GM19193 (cell line): ENCODE measurements around the gene TIMP3.

Source experiments
- POLR2A ChIP-seq: IDR thresholded peaks from 4 replicates; pipeline ENCODE4 v1.6.1; 2011; ENCODE audit not compliant: insufficient read depth, insufficient read length; ENCODE audit errors: extremely low read depth

The TIMP3 gene

DNA sequence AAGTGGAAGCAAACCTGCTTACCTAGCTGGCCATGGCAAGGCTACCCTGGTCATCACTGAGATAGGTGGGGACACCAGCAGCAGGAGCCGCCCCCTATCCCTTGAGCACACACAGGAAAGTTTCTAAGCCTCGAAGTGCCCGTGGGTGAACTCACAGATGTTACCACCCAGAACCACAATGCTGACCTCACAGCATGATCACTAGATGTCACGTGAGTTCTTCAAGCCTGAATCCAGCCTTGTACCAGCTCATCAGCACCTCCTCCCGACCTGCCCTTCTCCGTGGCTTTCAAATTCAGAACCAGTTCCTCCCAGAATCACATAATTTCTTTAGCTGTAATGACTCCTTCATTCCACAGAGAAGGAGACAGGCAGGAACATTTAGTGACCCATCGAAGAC, 24.7 kb upstream of the TIMP3 start:
- TF ChIP-seq POLR2A, result no peak

DNA sequence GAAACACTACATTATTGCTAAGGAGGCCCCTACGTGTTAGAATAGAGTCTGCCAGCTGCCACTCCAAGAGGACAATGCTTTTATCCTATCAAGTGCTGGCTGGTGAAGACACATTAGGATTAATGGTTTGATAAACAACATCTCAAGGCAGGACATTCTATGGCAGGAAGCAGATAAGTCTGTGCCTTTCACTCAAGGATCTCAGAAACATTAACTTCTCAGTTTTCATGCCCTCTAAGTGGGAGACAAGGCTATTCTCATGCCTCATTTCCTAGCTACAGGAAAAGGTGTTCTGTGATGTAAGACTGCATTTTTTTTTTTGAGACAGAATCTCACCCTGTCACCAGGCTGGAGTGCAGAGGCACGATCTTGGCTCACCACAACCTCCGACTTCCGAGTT, 23.5 kb upstream of the TIMP3 start:
- TF ChIP-seq POLR2A, result no peak

DNA sequence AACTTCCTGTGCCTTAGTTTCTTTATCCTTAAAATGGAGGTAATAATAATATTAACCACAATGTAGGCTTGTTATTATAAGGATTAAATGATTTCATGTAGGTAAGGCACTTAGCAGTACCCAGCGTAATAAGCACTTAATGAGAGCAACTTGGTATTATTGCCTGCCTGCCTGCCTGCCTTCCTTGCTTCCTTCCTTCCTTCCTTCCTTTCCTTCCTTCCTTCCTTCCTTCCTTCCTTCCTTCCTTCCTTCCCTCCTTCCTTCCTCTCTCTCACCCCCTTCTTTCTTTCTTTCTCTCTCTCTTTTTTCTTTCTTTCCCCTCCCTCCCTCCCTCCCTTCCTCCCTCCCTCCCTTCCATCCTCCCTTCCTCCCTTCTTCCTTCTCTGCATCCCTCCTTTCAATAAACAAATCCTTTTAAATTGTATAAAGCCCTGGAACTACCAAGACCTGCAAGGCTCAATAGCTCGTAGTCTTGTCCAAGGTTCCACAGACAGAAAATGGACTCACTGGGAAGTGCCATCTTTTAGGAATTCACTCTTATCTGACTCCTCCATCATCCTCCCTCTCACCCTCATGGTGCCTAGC, 20.7 kb upstream of the TIMP3 start:
- TF ChIP-seq POLR2A, result no peak

DNA sequence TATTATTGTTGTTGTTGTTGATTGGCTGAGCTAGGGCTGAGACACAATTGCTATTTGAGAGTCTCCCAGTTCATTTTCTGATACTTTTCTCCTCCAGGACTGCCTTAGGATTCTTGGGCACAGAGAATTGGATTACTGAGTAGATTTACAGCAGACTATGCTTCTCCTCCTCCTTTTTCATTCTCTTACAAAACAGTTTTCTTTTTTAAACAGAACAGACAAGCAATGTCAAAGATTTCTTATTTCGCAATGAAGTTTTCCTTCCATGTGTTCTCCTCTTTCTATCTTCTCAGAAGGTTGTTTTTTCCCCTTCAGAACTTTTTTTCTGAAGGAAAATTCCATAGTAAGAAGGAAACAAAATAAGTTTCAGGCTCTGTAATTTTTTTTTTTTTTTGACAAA, 19.8 kb upstream of the TIMP3 start:
- no peak for TF ChIP-seq POLR2A

DNA sequence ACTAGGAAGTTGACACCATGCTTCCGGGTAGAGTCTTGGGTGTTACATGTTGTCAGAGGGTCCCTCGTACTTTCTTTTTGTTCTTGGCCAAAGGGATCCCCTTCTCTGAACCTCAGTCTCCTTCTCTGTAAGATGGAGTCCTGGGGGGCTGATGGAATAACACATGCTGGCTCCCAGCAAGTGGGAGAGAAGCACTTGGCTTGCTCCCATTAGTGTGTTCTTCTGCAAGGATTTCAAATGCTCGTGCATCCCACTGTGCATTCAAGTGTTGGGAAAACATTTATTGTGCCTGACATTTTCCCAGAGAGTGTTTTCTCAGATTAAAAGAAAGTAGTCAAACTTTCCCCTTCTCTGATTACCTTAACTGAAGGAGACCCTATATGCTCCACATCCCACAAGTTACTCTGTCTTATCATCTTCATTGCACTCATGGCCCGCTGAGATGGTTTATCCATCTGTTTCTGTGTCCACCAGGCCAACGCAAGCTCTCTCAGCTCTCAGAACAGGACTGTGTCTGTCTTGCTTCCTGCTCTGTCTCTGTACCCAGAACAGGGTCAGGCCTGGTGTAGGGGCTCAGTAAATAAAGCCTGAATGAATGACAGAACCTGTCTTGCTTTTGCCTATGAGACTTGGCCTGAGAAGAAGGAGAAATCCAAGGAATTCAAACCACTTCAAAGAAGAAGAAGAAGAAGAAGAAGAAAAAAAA, 16.0 kb upstream of the TIMP3 start:
- TF ChIP-seq POLR2A, result no peak

DNA sequence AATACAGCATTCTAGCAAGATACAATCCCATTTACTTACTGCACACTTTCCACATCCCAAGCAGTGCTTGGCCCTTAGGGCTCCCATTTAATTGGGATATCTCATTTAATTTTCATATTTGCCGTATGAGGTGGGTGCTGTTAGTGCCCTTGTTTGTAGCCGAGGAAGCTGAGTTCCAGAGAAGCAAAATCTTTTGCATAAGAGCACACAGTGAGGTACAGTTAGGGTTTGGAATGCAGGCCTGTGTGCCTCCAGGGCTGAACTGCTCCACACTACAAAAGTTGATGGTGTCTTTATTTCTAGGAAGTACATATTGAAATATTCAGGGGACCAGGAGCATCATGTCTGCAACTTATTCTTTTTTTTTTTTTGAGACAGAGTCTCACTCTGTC, 15.5 kb upstream of the TIMP3 start:
- TF ChIP-seq POLR2A, result no peak

DNA sequence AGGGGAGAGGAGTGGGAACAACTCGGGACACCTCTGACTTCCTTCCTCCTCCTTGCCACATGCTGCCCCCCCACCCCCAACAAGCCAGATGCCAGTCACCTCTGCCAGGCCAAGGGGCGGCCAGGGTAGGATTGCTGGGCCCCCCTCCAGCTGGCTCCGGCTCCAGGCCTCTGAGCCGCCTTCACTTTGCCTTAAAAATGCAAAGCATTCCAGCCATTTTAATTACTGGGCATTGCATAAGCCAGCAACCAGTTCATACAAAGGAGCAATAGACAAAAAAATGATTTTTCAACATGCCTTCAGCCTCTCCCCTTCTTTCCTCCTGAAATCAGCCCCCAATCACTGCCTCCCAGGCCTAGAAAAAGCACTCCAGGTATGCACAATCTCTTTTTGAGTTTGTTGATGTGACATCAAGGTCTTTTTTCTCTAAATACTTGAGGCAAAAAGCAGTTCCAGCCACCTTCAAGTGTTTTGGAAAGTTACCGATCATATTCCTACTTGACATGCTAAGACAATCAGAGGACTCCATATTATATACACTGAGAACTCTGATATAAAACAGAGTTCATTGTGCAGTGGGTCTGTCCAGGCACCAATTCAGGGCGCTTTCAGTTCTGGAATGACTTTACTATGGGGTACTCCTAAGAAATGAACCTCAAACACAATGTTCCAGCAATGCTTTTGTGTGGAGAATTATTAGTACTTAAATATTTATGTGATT, 12.4 kb upstream of the TIMP3 start:
- TF ChIP-seq POLR2A, result no peak

DNA sequence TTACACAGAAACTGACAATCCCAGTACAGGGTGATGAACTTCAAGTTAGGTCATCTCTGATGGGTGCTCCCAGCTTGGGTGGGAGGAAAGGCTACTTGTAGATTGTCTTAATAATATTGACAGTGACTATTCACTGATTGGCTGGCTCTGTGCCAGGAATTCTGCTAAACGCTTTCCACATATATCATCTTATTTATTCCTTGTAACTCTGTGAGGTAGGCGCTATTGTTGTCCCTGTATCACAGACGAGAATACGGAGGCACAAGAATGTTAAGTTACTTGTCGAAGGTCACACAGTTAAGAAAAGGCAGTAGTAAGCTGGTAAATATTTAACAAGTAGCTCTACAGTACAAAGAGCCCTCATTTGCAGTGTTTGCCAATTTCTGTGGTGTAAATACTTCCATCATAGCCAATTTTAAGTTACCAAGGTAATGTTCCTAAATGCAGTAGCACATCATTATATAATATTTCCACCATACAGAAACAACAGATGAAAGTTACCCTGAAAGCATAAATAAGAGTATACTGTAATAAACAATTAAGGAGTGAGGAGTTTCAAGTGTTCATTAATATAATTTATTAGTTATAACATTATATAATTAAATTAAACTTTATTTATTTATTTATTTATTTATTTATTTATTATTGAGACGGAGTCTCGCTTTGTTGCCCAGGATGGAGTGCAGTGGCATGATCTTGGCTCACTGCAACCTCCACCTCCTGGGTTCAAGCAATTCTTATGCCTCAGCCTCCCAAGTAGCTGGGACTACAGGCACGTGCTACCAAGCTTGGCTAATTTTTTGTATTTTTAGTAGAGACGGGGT, 11.5 kb upstream of the TIMP3 start:
- TF ChIP-seq POLR2A, result no peak

DNA sequence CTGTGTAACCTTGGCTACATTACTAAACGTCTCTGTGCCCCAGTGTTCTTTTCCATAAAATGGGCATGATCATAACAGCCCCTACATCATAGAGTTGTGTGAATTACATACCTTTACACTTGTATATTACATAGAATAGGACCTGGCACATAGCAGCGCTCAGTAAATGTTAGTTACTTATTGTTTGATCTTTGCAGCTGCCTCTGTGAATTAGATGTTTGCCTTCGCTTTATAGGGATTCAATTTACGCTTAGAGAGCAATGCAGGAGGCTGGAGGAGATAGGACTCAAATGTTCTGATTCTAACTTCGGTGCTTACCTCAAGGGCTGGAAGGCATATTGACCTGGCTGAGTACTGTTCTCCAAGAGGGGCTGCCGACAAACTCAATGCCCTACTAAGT, 10.4 kb upstream of the TIMP3 start:
- TF ChIP-seq POLR2A, result no peak

DNA sequence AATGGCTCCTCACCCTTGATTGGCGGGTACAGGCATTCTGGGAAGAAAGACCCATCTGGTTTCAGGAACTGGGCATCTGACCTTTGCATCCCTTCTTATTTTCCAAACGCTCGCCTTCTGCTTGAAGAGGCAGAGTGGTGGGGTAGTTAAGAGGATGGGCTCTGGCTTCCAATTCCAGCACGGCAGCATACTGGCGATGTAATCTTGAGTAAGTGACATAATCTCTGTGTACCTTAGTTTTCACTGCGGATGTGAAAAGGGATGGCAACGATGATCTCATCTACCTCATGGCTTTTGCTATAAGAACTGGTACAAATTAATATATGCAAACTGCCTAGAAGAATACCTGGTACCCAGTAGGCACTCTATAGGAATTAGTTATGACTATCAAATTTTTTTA, 10.0 kb upstream of the TIMP3 start:
- TF ChIP-seq POLR2A, result no peak

DNA sequence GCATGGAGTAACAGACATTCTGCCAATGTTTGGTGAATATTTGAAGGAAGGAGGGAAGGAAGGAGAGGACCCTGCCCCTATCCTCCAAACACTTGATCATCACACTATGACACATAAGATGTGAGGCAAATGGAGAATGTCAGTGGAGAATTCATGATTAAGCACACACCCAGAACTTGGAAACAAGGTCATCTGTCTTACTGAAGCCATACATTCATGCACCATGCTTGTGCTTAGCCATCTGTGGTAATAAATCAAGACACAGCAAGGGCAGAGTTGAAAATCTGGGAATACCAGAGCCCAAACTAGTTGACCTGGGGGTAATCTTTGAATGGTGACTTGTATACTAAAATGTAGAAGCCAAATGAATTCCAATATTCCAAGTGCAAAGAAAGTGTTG, 7.9 kb upstream of the TIMP3 start:
- no peak for TF ChIP-seq POLR2A

DNA sequence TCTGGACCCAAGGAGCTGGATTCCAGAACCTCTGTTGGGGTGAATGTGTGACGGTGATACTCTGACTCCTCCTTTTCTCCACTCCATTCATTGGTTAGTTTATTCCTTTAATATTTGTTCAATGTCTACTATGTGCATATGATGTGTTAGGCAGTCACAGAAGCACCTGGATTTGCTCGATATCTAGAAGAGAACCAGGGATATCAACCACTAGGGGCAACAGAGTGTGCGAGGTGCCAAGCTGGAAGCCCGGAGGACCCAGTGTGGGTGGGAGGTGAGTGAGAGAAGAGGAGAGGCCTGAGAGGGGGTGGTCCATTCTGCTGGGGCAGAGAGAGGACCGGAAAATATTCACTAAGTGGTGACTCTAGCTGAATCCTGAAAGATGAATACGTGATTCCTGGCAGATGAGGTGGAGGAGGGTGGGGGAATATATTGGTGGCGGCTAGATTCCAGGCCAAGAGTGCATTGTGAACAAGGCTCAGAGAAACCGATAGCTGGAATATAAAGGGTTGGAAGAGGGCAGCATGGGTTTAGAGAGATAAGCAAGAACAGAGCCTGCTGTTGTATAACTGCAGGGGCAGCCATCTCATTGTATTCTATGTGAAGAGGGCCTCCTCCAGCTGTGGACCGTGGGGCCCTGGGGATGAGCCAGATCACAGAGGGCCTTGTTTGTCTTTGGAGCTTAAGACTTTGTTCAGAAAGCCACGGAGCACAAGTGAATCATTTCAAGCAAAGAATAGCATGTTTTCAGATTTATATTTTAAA, 6.9 kb upstream of the TIMP3 start:
- TF ChIP-seq POLR2A, result no peak

DNA sequence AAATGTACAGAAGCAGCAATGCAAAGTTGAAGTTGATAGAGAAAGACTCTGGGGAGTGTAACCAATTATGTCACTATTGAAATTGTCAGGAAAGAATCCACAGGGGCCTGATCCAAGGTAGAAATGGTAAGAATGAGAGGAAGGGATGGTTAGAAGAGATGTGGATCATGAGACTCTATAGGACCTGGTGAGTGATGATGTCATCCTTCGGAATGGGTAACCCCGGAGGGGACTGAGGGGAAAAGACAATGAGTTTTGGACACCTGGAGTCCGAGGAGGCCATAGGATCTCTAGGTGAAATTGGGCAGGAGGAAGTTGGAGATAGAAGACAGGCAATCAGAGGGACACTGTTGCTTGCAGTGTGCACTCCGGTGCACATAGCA, 6.3 kb upstream of the TIMP3 start:
- TF ChIP-seq POLR2A, result no peak

DNA sequence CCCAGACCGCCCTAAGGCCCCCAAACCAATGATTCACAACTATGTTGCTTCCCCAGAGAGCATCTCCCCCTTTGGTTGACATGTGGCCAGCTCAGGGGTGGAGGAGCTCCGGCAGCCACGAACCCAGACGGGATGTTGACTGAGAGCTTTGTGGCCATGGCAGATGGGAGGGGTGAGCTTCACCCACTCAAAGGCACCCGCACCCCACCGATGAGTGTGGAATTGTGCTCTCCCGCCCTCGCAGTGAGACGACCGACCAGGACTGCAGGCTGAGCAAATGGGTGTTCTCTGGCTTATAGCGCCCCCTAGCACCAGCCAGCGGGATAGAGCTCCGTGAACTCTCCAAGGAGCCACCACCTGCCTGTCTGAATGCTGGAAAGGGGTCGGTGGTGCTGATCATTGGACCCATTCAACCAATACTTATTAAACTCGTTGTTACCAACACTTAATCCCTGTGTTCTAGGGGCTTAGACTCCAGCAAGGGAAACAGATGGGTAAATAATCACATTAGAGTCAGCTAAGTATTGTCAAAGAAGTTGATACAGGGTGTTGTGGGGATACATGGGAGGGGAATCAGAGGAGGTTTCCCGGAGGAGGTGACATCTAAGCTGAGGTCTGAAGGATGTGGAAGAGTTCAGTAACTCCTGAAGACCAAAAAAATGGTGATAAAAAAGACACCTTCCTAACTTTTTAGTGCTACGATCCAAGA, 4.5 kb upstream of the TIMP3 start:
- no peak for TF ChIP-seq POLR2A

DNA sequence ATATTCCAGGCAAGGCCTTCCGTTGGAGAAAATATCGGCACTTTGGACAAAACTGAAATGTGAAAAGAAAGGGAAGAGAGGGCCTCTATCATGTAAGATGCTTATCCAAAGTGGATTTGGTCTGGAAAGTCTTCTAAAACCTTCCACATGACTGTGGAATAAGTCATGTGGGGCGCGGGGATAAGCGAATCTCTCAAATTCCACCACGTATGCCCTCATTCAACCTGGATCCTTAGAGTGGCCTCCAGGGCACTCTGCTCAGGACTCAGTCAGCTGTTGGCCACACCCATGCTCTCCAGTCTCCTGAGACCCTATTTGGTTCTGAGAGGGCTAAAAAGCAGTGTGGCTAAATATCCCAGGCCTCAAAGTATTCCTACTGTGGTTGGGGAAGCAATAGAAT, 2.0 kb upstream of the TIMP3 start:
- no peak for TF ChIP-seq POLR2A
